HG03439 (cell line): ENCODE measurements around the gene CD86.
"Not testable (repeated sequence)": the region's sequence is repeated elsewhere in the genome, so short reads cannot be mapped to it uniquely, and the experiment has no call there.

Source experiments
- ATAC-seq: cut with Tn5 transposase; IDR thresholded peaks from one replicate; pipeline ENCODE4 v1.9.1; 2021; ENCODE audit warnings: mild to moderate bottlenecking, moderate library complexity; ENCODE audit not compliant: unreplicated experiment

The CD86 gene

GRCh38 chr3:122146466-122146865, 91.3 kb downstream of the CD86 start:
- ATAC-seq: peak; percentile 84

GRCh38 chr3:122148941-122149627, 93.9 kb downstream of the CD86 start:
- ATAC-seq: no peak

GRCh38 chr3:122151480-122151879, 96.3 kb downstream of the CD86 start:
- ATAC-seq: no peak

GRCh38 chr3:122164983-122165382, 109.8 kb downstream of the CD86 start:
- not testable (repeated sequence) for ATAC-seq

GRCh38 chr3:122167630-122168029, 112.5 kb downstream of the CD86 start:
- no peak for ATAC-seq

- peak; percentile 73 for ATAC-seq
Observed at GRCh38 chr3:122168044-122168443, 112.9 kb downstream of the CD86 start.

- no peak for ATAC-seq
Observed at GRCh38 chr3:122169911-122170310, 114.7 kb downstream of the CD86 start.
